Urinary bladder (tissue), 4 donors: ENCODE results near the gene CHST3. TPM values are rescaled to one million over a fixed set of nuclear protein-coding genes. Genes with fewer than 3 reads are reported as not detected.
"Not testable (repeated sequence)": the region's sequence is repeated elsewhere in the genome, so short reads cannot be mapped to it uniquely, and the experiment has no call there.

Experiments used
- DNase-seq: peaks from one replicate; pipeline ENCODE4 v3.0.0-alpha.2; 2015; ENCODE audit errors: extremely low spot score
- H3K27ac ChIP-seq: one replicate; pipeline ENCODE4 v1.5.1; 2013; ENCODE audit warnings: low read depth, mild to moderate bottlenecking, moderate library complexity
- H3K36me3 ChIP-seq: one replicate; pipeline ENCODE4 v1.6.1; 2013; ENCODE audit warnings: mild to moderate bottlenecking, moderate library complexity; ENCODE audit not compliant: insufficient read depth
- H3K4me1 ChIP-seq: one replicate; pipeline ENCODE4 v1.6.1; 2013; ENCODE audit warnings: mild to moderate bottlenecking, moderate library complexity; ENCODE audit not compliant: insufficient read depth
- H3K4me3 ChIP-seq: one replicate; pipeline ENCODE4 v1.5.1; 2013; ENCODE audit warnings: low read depth, low read length
- WGBS: extraction: QIAGEN DNeasy Blood & Tissue Kit; methylation state at CpG from one replicate; pipeline ENCODE4 v1.1.7; 2013; 5-methylcytosine and 5-hydroxymethylcytosine counted together
- polyA plus RNA-seq: library from polyadenylated mRNA; stranded (reverse); fragments of 200-250 nt; gene quantifications from one replicate; pipeline ENCODE4 v1.2.3, GENCODE V29; 2013
- total RNA-seq: library from RNA; depleted of rRNA; stranded (reverse); fragments of >200 nt; gene quantifications from one replicate; pipeline ENCODE4 v1.2.3, GENCODE V29; 2014
- donor health status: healthy with polysubstance abuse.
- donor health status: healthy.

The CHST3 gene
- total and polyA plus RNA-seq, 2 donors: 15.9 to 17.1 TPM

- 53% methylated on average over 1 of the region's 1 CpG for WGBS
- Histone ChIP-seq H3K4me1 (no peaks in the 10 kb centered on the region), H3K27ac (no peak overlapping the region), H3K36me3 (no peaks in the 10 kb centered on the region), H3K4me3 (no peak overlapping the region)
- DNase-seq: no peak
These were observed 17.7 kb downstream of the CHST3 start for GRCh38 chr10:71981876-71982230.

GRCh38 chr10:71982269-71983178 is 18.3 kb downstream of the CHST3 start:
- Histone ChIP-seq H3K27ac (no peak overlapping the region), H3K4me3 (no peak overlapping the region), H3K4me1 (no peaks in the 10 kb centered on the region), H3K36me3 (no peaks in the 10 kb centered on the region)
- 77% methylated on average over 10 of the region's 10 CpGs for WGBS
- no peak for DNase-seq

GRCh38 chr10:71984126-71984808 is 20.1 kb downstream of the CHST3 start:
- DNase-seq: no peak
- Histone ChIP-seq H3K4me3 (no peak overlapping the region), H3K4me1 (no peaks in the 10 kb centered on the region), H3K36me3 (no peaks in the 10 kb centered on the region), H3K27ac (no peak overlapping the region)
- WGBS: 95% methylated on average over 15 of the region's 15 CpGs

GRCh38 chr10:71984809-71985388 is 20.7 kb downstream of the CHST3 start:
- DNase-seq: no peak
- Histone ChIP-seq H3K27ac (no peak overlapping the region), H3K4me3 (no peak overlapping the region), H3K36me3 (no peaks in the 10 kb centered on the region), H3K4me1 (no peaks in the 10 kb centered on the region)
- 86% methylated on average over 9 of the region's 9 CpGs for WGBS

- Histone ChIP-seq H3K36me3 (no peaks in the 10 kb centered on the region), H3K4me1 (no peaks in the 10 kb centered on the region), H3K27ac (no peak overlapping the region), H3K4me3 (no peak overlapping the region)
- DNase-seq: no peak
- 60% methylated on average over 4 of the region's 4 CpGs for WGBS
These were observed 21.5 kb downstream of the CHST3 start for GRCh38 chr10:71985542-71986250.

- H3K4me3 ChIP-seq, H3K27ac ChIP-seq, H3K36me3 ChIP-seq, DNase-seq, H3K4me1 ChIP-seq: not testable (repeated sequence)
- WGBS: 97% methylated on average over 6 of the region's 6 CpGs
These were observed 24.7 kb downstream of the CHST3 start for GRCh38 chr10:71988895-71989294.

GRCh38 chr10:71989661-71990454 is 25.7 kb downstream of the CHST3 start:
- Histone ChIP-seq H3K27ac (no peak overlapping the region), H3K4me3 (no peak overlapping the region), H3K36me3 (no peaks in the 10 kb centered on the region), H3K4me1 (no peaks in the 10 kb centered on the region)
- DNase-seq: no peak
- 87% methylated on average over 6 of the region's 6 CpGs for WGBS

GRCh38 chr10:71990706-71991269 is 26.6 kb downstream of the CHST3 start:
- no peak for DNase-seq

GRCh38 chr10:71995449-71995848 is 31.3 kb downstream of the CHST3 start:
- DNase-seq: no peak
- no peak overlapping the region for H3K27ac ChIP-seq
- 94% methylated on average over 3 of the region's 3 CpGs for WGBS
- no peak overlapping the region for H3K4me3 ChIP-seq
- H3K4me1 ChIP-seq: peaks cover 3% of the 10 kb centered on the region
- H3K36me3 ChIP-seq: no peaks in the 10 kb centered on the region

More at GRCh38 chr10:71990706-71991269, 26.6 kb downstream of the CHST3 start:
- no peaks in the 10 kb centered on the region for H3K36me3 ChIP-seq
- 92% methylated on average over 7 of the region's 7 CpGs for WGBS
- H3K4me1 ChIP-seq: no peaks in the 10 kb centered on the region
- H3K27ac ChIP-seq: no peak overlapping the region
- H3K4me3 ChIP-seq: no peak overlapping the region

GRCh38 chr10:71995887-71996575 is 31.8 kb downstream of the CHST3 start:
- H3K36me3 ChIP-seq: no peaks in the 10 kb centered on the region
- DNase-seq: no peak
- 48% methylated on average over 6 of the region's 6 CpGs for WGBS
- H3K27ac ChIP-seq: no peak overlapping the region
- H3K4me3 ChIP-seq: no peak overlapping the region
- peaks cover 3% of the 10 kb centered on the region for H3K4me1 ChIP-seq

- H3K4me1 ChIP-seq: peaks cover 3% of the 10 kb centered on the region
- no peak overlapping the region for H3K4me3 ChIP-seq
- no peak overlapping the region for H3K27ac ChIP-seq
- 82% methylated on average over 13 of the region's 13 CpGs for WGBS
- DNase-seq: no peak
- no peaks in the 10 kb centered on the region for H3K36me3 ChIP-seq
These were observed 32.6 kb downstream of the CHST3 start for GRCh38 chr10:71996592-71997371.
